HG02642 (cell line): ENCODE measurements around the gene MROH2B.

Source experiments
- ATAC-seq: cut with Tn5 transposase; IDR thresholded peaks from one replicate; pipeline ENCODE4 v1.9.1; 2021; ENCODE audit warnings: mild to moderate bottlenecking; ENCODE audit not compliant: unreplicated experiment, poor library complexity

MROH2B gene

GRCh38 chr5:41071242-41071641 is at the start of gene MROH2B:
Gene MROH2B (minus strand): TSS chr5:41071342. CDS start chr5:41070852, 490 bp downstream.
- no peak for ATAC-seq

GRCh38 chr5:41120600-41120999 is 49.5 kb upstream of the MROH2B start:
- ATAC-seq, result no peak

DNA sequence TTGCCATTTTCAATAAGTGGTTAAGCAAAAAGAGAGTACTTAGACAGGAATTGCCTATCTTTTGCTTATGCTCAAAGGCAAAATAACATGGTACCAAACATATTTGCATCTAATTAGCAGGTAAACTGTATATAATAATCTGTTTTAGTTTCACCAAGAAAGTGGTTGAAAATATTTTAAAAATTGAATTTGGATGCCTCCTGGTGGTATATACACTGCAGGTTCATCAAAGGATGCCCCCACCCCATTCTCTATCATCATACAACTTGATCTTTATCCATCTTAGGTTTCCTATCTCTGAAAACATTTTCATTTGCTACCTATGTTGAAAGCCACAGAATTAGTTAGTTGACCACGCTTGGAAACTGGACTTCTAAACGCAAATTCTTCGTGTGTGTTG is 47.0 kb upstream of the MROH2B start:
- ATAC-seq, result no peak

DNA sequence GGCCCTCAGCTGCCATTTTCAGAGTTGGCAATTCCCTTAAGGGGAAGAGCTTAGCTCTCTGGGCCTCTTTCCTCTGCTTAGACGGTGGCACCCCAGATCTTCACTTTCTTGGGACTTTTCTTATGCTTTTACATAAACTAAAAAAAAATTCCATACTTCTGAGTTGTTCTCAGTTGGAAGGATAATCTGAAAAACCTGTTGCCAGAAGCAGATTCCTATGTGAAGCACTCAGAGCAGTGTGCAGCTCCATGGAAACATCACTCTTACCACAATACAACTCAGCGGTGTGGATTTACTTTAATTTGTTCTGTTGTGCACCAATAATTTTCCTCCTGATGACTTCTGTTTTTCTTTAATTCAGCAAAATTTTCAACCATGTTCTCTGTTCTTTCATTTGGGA is 44.1 kb upstream of the MROH2B start:
- no peak for ATAC-seq

DNA sequence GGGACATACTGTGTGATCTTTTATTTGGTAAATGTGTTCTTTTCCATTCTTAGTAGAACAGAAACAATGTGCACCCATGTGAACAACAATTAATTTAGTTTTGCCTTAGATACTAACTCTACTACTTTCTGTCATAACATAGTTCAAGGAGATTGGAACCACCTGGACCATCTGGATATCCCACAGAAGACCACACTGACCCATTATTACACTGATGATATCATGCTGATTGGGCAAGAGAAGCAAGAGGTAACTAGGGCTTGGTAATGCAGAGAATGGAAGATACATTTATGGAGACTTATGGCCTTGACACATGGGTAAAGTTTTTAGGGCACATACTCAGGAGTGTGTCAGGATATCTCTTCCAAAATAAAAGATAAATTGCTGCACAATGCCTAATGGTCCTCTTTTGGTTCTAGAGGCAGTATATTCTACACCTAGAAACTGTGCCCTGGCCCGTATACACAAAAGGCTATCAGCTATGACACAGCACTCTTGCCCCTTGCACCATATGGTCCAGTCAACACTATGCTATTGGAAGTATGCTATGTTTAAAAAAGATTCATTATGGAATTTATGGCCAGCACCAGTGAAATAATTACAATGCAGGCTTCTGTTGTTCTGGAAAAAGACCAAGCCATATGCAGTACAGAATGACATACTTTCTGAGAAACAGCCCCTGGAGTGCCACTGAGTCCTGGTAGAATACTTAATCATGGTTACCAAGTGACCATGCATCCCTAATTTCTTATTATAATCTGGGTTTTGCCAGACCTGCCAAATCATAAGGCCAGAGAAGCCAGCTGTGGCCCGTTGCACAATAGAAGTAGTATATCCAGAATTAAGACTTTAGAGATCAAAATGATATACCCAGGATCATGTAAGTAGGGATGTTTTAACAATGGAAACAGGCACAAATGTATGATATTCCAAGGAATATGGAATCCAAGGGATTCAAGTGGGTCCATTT is 41.6 kb upstream of the MROH2B start:
- no peak for ATAC-seq

DNA sequence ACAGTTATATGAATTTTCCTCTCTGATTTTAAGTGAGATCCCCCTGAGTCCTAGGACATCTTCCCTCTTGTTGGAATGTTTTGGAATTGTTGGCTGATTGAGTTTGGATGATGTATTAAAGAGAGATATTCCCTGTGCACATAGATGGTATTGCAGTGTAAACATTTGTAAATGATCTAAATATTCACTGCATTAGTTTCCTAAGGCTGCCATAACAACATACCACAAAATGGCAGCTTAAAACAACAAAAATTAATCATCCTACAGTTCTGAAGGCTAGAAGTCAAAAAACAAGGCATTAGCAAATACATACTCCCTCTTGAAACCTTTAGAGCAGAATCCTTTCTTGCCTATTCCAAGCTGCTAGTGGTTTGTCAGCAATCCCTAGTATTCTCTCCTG is 38.0 kb upstream of the MROH2B start:
- no peak for ATAC-seq

DNA sequence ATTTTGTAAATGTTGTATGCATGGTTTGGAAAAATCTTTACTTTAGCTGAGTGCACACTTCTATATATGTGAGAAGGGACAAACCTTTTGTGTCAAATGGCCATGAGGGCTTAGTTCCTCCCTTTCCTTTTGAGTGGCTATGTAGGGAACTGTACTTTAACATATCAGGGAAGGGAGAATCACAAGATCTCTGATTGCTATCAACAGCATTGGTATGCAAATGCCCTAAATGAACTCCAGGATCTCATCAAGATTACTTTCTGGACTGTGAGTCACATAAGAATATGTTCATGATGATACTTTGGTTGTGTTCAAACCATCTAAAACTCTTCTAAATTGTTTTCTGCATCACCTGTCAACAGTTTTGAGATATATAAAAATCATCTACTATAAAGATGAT is 31.2 kb upstream of the MROH2B start:
- ATAC-seq, result no peak

DNA sequence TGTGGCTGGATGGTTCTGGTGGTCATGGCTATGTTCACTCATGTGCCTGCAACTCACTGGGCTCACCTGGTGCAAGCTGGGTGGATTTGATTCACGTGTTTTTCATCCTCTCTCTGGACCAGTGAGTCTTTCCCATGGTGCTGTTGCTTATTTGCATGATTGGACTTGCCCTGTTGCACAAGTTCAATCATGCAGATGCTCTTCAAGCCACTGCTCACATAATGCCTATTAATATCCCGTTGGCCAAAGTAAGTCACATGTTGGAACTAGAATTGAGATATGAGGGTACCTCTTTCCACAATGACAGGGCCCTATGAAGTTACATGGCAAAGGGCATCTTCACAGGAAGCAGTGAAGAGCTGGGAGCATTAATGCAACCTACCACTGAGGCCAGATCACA is 26.5 kb upstream of the MROH2B start:
- no peak for ATAC-seq

DNA sequence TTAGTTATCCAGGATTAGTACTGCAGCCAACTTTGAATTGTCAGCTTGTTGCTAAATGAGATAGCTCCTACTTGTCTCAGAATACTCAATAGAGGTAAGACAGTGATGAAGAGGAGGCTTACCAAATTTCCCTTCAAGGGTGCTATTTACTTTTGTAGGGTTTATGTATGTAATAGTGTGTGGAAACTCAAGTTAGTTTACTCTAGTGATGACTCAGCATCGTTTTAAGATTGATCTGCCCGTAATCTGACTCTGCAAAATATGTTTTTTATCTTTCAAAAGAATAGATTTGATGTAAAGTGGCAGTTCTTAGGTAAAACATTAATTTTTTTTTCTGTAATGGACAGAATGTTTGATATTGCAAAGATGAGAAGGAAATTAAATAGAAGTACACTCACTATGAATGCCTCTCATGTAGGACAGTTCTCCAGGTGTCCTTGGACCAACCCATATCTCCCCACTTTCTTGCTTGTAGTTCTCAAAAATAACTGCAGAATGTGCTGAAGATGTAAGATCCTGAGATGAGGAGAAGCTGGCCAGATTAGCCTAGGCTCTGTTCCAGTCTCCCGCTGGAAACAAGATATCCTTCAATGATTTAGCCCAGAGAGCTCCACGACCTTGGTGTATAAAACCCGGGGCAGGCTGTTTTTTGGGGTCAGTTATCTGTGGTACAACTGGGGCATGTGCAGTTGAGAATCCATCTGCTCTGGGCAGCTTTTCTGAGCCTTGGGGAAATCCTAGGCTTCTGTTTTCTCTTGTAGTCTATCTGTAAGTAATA is 24.4 kb upstream of the MROH2B start:
- no peak for ATAC-seq

DNA sequence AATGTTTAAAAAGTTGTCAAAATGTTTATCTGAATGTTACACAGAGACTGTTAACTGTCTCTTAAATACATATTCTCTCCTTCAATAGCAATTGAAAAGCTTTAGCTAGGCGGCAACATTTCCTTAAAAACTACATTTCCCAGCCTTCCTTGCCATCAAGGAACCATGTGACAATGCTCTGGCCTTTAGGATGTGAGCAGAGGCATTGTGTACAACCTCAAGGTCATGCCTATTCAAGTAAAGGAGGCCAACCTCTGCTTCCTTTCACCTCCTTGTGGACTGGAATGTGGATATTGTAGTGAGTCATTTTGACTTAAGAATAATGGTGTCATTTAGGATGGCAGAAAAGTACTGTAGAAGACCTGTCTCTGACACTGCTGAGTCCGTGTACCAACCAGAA is 23.7 kb upstream of the MROH2B start:
- ATAC-seq, result no peak

DNA sequence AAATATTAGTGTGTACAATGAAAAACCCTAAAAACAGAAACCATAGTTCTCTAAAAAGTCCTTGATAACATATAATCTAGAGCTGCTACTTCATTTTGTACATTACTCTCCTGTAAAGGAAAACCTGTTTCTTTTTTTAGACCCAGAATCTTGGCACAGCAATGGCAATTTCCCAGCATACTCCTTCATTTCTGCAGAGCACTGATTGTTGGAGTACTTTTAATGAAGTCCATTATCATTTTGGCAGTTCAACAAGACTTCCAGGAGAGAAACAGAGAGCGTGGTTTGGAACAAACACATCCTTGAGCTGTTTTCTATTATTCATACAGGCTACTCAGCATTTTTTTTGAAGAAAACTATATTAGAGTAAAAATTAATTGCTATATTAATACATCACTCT is 22.7 kb upstream of the MROH2B start:
- no peak for ATAC-seq

DNA sequence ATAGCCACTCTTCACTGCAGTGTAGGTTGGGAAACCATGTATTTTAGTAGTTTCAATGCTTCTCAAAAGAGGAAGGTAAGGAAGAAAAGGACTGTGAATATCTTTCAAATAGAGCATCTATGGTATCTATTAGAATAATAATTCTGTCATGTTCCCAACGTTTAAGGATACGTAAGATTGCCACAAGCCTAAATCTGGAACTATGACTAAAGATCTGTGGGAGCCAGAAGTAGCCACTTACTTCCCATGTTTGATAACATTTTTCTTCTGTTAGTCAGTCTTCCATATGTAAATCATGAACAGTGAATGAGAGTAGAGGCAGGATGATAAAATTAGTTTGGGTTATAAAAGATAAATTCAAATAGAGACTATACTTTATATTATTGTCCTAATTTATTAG is 16.3 kb upstream of the MROH2B start:
- no peak for ATAC-seq

DNA sequence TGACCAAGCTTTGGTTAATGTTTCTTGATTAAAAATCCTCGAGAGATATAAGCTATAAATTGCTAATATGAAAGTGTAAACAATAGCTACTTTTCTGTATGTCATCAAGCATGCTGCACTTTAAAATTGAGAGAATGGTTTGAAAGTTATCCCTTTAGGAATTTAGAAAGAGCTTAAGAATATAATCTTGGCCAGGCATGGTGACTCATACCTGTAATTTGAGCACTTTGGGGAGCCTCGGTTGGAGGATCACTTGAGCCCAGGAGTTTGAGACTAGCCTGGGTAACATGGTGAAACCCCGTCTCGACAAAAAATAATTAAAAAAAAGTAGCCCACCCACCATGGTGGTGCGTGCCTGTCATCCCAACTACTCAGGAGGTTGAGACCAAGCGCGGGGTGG is 12.2 kb upstream of the MROH2B start:
- no peak for ATAC-seq

DNA sequence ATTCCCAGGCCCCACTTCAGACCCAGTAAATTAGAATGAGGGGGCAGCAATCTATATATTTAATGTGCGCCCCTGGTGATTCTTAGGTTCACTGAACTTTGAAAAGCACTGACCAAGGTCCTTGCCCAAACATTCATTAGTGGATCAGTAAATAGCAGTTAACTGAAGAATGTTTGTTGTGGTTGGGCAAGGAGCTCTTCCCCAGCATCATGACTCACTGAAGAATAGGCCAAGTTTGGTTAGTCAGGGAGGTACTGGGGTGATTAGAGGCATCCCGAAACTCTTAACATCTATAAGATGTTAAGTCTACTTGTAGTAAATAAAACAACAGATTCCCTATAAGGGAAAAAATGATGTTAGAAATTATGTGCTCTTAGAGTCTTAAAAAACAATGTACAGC is 833 bp upstream of the MROH2B start:
- no peak for ATAC-seq

- no peak for ATAC-seq
These were observed 3.2 kb downstream of the MROH2B start for GRCh38 chr5:41067714-41068568.

DNA sequence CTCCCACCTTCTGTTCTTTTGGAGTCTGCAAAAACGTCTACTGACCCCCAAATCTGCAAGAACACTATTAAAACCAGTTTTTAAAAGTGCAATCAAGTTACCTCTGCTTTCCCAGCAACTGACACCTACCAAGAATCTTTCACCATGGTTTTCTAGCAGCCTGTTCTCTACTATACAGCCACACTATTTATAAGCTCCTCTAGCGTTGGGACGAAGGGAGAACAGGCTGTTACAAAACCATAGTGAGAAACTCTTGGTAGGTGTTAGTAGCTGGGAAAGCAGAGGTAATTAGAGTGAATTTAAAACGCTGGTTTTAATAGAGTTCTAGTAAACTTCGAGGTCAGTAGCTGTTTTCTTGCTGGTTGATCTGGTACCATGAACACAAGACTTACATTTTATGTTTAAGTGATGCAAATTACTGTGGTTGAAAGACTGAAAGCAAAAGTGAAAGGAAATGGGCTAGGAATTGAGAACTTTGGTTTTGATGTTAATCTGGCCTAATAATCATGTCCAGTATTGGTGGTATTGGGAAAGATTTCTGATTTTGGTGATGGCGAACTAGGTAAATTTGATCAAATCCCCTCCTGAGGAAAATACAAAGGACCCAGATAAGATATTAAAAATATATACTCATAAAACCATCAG is 5.3 kb downstream of the MROH2B start:
- ATAC-seq, result no peak

GRCh38 chr5:41057940-41058339 is 13.2 kb downstream of the MROH2B start:
- no peak for ATAC-seq

GRCh38 chr5:41057231-41057630 is 13.9 kb downstream of the MROH2B start:
- no peak for ATAC-seq

DNA sequence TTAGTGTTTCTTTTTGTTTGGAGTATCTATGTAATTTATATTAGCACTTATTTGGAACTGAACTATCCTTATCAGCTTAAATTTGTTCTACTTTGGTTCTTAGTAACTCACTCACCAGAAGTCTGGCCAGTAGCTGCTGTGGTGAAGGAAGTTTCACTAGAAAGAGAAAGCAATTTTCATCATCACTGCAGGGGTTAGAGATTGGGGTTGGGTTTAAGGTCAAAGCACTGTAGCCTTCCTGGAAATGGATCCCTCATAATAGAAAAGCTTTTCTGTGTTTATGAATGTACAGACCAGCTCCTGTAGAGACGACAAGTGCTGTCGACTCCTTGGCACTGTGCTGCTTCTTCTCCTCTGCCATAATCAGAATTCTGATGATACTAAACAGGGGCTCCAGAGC is 22.2 kb downstream of the MROH2B start:
- no peak for ATAC-seq

GRCh38 chr5:41043109-41043747 is 27.9 kb downstream of the MROH2B start:
- no peak for ATAC-seq
